Neural progenitor cell (in vitro differentiated cells): Measurements from ENCODE around the gene PCSK4. TPM values are rescaled to one million over a fixed set of nuclear protein-coding genes. Genes with fewer than 3 reads are reported as not detected.
A peak's percentile ranks its signal among the peaks of the same experiment; 100 is the strongest.

Source experiments
- DNase-seq: peaks from one replicate; pipeline ENCODE4 v3.0.0-alpha.2; 2016; ENCODE audit warnings: low spot score
- H2AFZ ChIP-seq: fragments of 200-600 bp; sonication (generic); replicated peaks from 2 replicates; pipeline ENCODE4 v1.6.1; 2016; ENCODE audit warnings: antibody characterized with exemption
- H3F3A ChIP-seq: fragments of 200-600 bp; sonication (generic); 2 replicates; pipeline ENCODE4 v1.6.1; 2016; ENCODE audit warnings: antibody characterized with exemption, low read depth
- H3K27ac ChIP-seq: fragments of 200-600 bp; sonication (generic); 2 replicates; pipeline ENCODE4 v1.5.1; 2016; ENCODE audit warnings: mild to moderate bottlenecking
- H3K27me3 ChIP-seq: fragments of 200-600 bp; sonication (generic); 2 replicates; pipeline ENCODE4 v1.6.1; 2016; ENCODE audit warnings: mild to moderate bottlenecking, moderate library complexity
- H3K36me3 ChIP-seq: fragments of 200-600 bp; sonication (generic); 2 replicates; pipeline ENCODE4 v1.5.1; 2016
- H3K4me1 ChIP-seq: fragments of 200-600 bp; sonication (generic); 2 replicates; pipeline ENCODE4 v1.6.1; 2016; ENCODE audit warnings: mixed run types
- H3K4me2 ChIP-seq: fragments of 200-600 bp; sonication (generic); 2 replicates; pipeline ENCODE4 v1.6.1; 2016
- H3K4me3 ChIP-seq: fragments of 200-600 bp; sonication (generic); 2 replicates; pipeline ENCODE4 v1.5.1; 2016
- H3K79me2 ChIP-seq: fragments of 200-600 bp; sonication (generic); 2 replicates; pipeline ENCODE4 v1.6.1; 2016; ENCODE audit warnings: low read depth
- H3K9ac ChIP-seq: fragments of 200-600 bp; sonication (generic); 2 replicates; pipeline ENCODE4 v1.6.1; 2016
- H3K9me3 ChIP-seq: fragments of 200-600 bp; sonication (generic); 2 replicates; pipeline ENCODE4 v1.5.1; 2016; ENCODE audit warnings: low read depth
- H4K20me1 ChIP-seq: fragments of 200-600 bp; sonication (generic); 2 replicates; pipeline ENCODE4 v1.6.1; 2016; ENCODE audit warnings: low read depth
- H3K27ac Mint-ChIP-seq: 3 replicates; pipeline ENCODE4 v1.8.0; 2021; ENCODE audit warnings: mixed read lengths
- H3K27me3 Mint-ChIP-seq: 2 replicates; pipeline ENCODE4 v1.8.0; 2022; ENCODE audit warnings: low read depth, mild to moderate bottlenecking, inconsistent platforms, moderate library complexity, mixed read lengths; ENCODE audit not compliant: insufficient read depth
- H3K36me3 Mint-ChIP-seq: 3 replicates; pipeline ENCODE4 v1.8.0; 2021; ENCODE audit warnings: mixed read lengths
- H3K4me1 Mint-ChIP-seq: 3 replicates; pipeline ENCODE4 v1.8.0; 2021; ENCODE audit warnings: mixed read lengths
- H3K4me3 Mint-ChIP-seq: 3 replicates; pipeline ENCODE4 v1.8.0; 2021; ENCODE audit warnings: mild to moderate bottlenecking, moderate library complexity, mixed read lengths
- H3K9me3 Mint-ChIP-seq: 3 replicates; pipeline ENCODE4 v1.8.0; 2020; ENCODE audit warnings: mixed read lengths
- CTCF ChIP-seq: fragments of 200-600 bp; sonication (generic); IDR thresholded peaks from 2 replicates; pipeline ENCODE4 v1.5.1; 2017; ENCODE audit warnings: antibody characterized with exemption, mild to moderate bottlenecking
- EZH2 ChIP-seq: fragments of 200-600 bp; sonication (generic); IDR thresholded peaks from 2 replicates; pipeline ENCODE4 v1.6.1; 2017; ENCODE audit warnings: antibody characterized with exemption, mild to moderate bottlenecking, moderate library complexity
- EZH2phosphoT487 ChIP-seq: fragments of 200-600 bp; sonication (generic); IDR thresholded peaks from 2 replicates; pipeline ENCODE4 v1.6.1; 2017; ENCODE audit warnings: antibody characterized with exemption
- total RNA-seq: library from RNA; depleted of rRNA; stranded (reverse); fragments of >200 nt; gene quantifications from 2 replicates; pipeline ENCODE4 v1.2.3, GENCODE V29; 2015; ENCODE audit warnings: low replicate concordance

Gene PCSK4
- total RNA-seq, 1 donor from 2014 or later: 3.6 TPM

GRCh38 chr19:1447944-1448343, 42.2 kb downstream of the PCSK4 start:
- H3F3A ChIP-seq: peaks cover 73% of the 10 kb centered on the region
- peaks cover 4% of the 10 kb centered on the region for H3K36me3 Mint-ChIP-seq
- H3K27me3 ChIP-seq: peaks cover 87% of the 10 kb centered on the region
- H3K9me3 Mint-ChIP-seq: no peaks in the 10 kb centered on the region
- peaks cover 48% of the 10 kb centered on the region for H3K4me1 Mint-ChIP-seq
- no peak overlapping the region for H3K4me2 ChIP-seq
- no peak overlapping the region for H2AFZ ChIP-seq
- DNase-seq: no peak
- H3K4me1 ChIP-seq: peaks cover 26% of the 10 kb centered on the region
- H3K36me3 ChIP-seq: no peaks in the 10 kb centered on the region
- H3K9ac ChIP-seq: no peak overlapping the region
- H3K4me3 ChIP-seq: no peak overlapping the region
- no peaks in the 10 kb centered on the region for H3K9me3 ChIP-seq
- no peak for TF ChIP-seq EZH2phosphoT487
- no peak for TF ChIP-seq EZH2
- no peak for TF ChIP-seq CTCF
- no peak overlapping the region for H3K27ac ChIP-seq
- no peak overlapping the region for H3K27ac Mint-ChIP-seq
- no peaks in the 10 kb centered on the region for H3K79me2 ChIP-seq
- peaks cover 67% of the 10 kb centered on the region for H4K20me1 ChIP-seq
- H3K4me3 Mint-ChIP-seq: peak overlapping the region; percentile 68
- peaks cover 22% of the 10 kb centered on the region for H3K27me3 Mint-ChIP-seq

- Histone ChIP-seq H3K4me2 (no peak overlapping the region), H3F3A (peaks cover 77% of the 10 kb centered on the region), H3K36me3 (no peaks in the 10 kb centered on the region), H3K79me2 (no peaks in the 10 kb centered on the region), H3K27ac (no peak overlapping the region), H3K4me1 (peaks cover 21% of the 10 kb centered on the region), H3K9me3 (no peaks in the 10 kb centered on the region), H3K9ac (no peak overlapping the region), H4K20me1 (peaks cover 68% of the 10 kb centered on the region), H2AFZ (no peak overlapping the region), H3K4me3 (no peak overlapping the region), H3K27me3 (peaks cover 83% of the 10 kb centered on the region)
- Mint-ChIP-seq H3K27ac (no peak overlapping the region), H3K4me3 (peak overlapping the region; percentile 82), H3K4me1 (peaks cover 46% of the 10 kb centered on the region), H3K9me3 (no peaks in the 10 kb centered on the region), H3K36me3 (peaks cover 7% of the 10 kb centered on the region), H3K27me3 (peaks cover 21% of the 10 kb centered on the region)
- TF ChIP-seq CTCF: no peak
- DNase-seq: no peak
Observed at GRCh38 chr19:1447504-1447903, 42.6 kb downstream of the PCSK4 start.

GRCh38 chr19:1446713-1447481, 43.3 kb downstream of the PCSK4 start:
- no peaks in the 10 kb centered on the region for H3K9me3 ChIP-seq
- H3K4me3 Mint-ChIP-seq: peak overlapping the region; percentile 83
- H3K27ac ChIP-seq: no peak overlapping the region
- peaks cover 80% of the 10 kb centered on the region for H3F3A ChIP-seq
- peak overlapping the region; percentile 75 for H3K4me2 ChIP-seq
- H3K36me3 Mint-ChIP-seq: peaks cover 12% of the 10 kb centered on the region
- H3K4me1 Mint-ChIP-seq: peaks cover 41% of the 10 kb centered on the region
- no peak overlapping the region for H3K9ac ChIP-seq
- DNase-seq: peak; percentile 79
- H3K79me2 ChIP-seq: no peaks in the 10 kb centered on the region
- H3K27ac Mint-ChIP-seq: no peak overlapping the region
- H3K27me3 ChIP-seq: peaks cover 78% of the 10 kb centered on the region
- H3K4me1 ChIP-seq: peaks cover 17% of the 10 kb centered on the region
- H4K20me1 ChIP-seq: peaks cover 74% of the 10 kb centered on the region
- no peak for TF ChIP-seq CTCF
- peak; percentile 56 for TF ChIP-seq EZH2phosphoT487
- peak; percentile 63 for TF ChIP-seq EZH2
- no peaks in the 10 kb centered on the region for H3K36me3 ChIP-seq
- H3K4me3 ChIP-seq: peak overlapping the region; percentile 49
- H2AFZ ChIP-seq: no peak overlapping the region
- H3K27me3 Mint-ChIP-seq: peaks cover 20% of the 10 kb centered on the region
- no peaks in the 10 kb centered on the region for H3K9me3 Mint-ChIP-seq
